Measurements from ENCODE around the gene PLSCR5. TPM values are rescaled to one million over a fixed set of nuclear protein-coding genes. Genes with fewer than 3 reads are reported as not detected.
A peak's percentile ranks its signal among the peaks of the same experiment; 100 is the strongest.

PLSCR5 gene
- total RNA-seq, 1 donor from 2014 or later = not detected

DNA sequence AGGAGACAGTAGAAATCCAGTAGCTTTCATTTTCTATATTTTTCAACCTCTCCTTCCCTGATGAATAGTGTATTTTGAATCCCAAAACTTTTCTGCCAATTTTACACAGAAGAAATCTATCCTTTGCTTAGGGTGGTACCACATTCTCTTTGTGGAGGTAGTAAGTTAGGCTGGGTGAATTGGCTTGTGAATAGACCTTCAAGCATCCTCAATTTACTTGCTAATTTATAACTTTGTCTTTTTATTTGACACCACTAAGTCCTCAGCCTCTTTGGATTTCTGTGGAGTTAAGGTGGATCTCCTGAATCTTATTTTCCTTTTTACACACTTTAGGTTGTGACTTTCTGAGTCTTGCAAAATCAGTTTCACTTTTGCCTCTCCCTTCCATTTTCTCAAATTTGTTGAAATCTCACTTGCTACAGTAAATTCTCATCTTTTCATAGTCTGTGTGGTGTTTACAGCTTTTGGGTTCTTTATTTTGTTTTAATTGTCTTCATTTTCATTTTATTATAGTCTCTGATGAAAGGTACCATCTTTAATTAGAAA lies 55.0 kb downstream of the PLSCR5 start:
- peaks cover 87% of the 10 kb centered on the region for H3K4me1 Mint-ChIP-seq (ENCODE audit: low read depth)
- H3K27me3 Mint-ChIP-seq (ENCODE audit: insufficient read depth) = no peaks in the 10 kb centered on the region
- intact Hi-C loops (cut with micrococcal nuclease) = loop anchor here (1.0 kb wide), 1 partner anchor 8 kb away; no protein-coding TSS in a partner anchor
- H3K9me3 Mint-ChIP-seq = no peaks in the 10 kb centered on the region
- H3K27ac Mint-ChIP-seq = peak overlapping the region; percentile 47
- DNase-seq (ENCODE audit: low spot score) = no peak
- peak overlapping the region; percentile 73 for H3K4me3 Mint-ChIP-seq
- peaks cover 1% of the 10 kb centered on the region for H3K36me3 Mint-ChIP-seq (ENCODE audit: low read depth)

DNA sequence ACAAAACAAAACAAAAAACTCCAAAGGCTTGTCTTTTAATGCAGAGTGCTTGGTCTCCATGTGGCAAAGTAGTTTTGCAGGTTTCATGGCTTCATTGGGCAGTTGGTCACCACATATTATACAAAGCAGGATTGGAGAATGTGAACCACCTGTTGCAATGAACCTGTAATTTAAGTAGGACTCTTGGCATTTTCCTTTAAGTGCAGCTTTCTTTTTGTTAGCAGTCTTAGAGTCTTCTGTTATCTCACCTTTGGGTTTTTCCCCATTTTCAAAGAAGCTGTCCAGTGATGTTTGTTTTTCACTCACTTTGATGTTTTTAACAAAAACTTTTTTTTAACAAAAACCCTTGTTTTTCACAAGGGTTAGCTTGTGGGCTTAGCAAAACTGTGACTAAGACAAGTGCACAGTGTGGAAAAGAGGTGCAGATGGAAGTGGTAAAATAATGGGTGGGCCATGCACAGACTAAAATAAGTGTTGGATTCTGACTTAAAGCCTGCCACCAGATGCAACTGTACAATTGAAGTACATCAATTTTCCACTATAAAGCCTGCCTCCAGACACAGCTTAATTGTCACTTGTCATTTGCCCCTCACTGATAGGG lies 57.8 kb downstream of the PLSCR5 start:
- Mint-ChIP-seq H3K27me3 (ENCODE audit: insufficient read depth) (no peaks in the 10 kb centered on the region), H3K4me3 (peak overlapping the region; percentile 64), H3K9me3 (no peaks in the 10 kb centered on the region), H3K36me3 (ENCODE audit: low read depth) (peaks cover 8% of the 10 kb centered on the region), H3K27ac (peak overlapping the region; percentile 85), H3K4me1 (ENCODE audit: low read depth) (peaks cover 70% of the 10 kb centered on the region)
- intact Hi-C loops (cut with micrococcal nuclease) = no loop called here
- DNase-seq (ENCODE audit: low spot score) = no peak

DNA sequence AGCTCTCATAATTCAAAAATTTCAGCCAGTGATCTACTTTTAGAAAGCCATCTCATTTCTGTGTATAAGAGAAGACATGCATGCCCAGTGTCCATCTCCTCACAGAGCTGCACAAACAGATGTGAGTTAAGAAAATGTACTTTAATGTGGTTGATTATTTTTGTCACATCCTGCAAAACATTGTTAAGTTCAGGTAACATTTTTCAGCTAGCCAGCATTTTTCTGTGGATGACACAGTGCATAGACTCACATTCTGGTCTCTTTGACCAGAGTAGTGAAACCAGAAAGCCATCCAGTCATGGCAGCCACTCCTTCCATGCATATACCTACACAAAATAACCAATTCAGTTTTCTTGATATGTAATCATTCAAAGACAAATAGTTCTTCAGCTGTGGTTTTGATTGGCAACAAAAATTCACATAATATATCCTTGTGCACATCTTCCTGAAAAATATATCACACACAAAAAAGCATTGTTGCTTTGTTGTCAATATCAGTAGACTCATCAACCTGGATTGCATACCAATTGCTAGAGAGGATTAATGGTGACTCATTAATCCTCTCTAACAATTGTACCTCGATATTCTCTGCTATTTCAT lies 58.7 kb downstream of the PLSCR5 start:
- intact Hi-C loops (cut with micrococcal nuclease) = no loop called here
- no peak for DNase-seq (ENCODE audit: low spot score)
- no peaks in the 10 kb centered on the region for H3K9me3 Mint-ChIP-seq
- peaks cover 17% of the 10 kb centered on the region for H3K36me3 Mint-ChIP-seq (ENCODE audit: low read depth)
- H3K27ac Mint-ChIP-seq = peak overlapping the region; percentile 85
- no peaks in the 10 kb centered on the region for H3K27me3 Mint-ChIP-seq (ENCODE audit: insufficient read depth)
- H3K4me3 Mint-ChIP-seq = peak overlapping the region; percentile 64
- peaks cover 76% of the 10 kb centered on the region for H3K4me1 Mint-ChIP-seq (ENCODE audit: low read depth)

DNA sequence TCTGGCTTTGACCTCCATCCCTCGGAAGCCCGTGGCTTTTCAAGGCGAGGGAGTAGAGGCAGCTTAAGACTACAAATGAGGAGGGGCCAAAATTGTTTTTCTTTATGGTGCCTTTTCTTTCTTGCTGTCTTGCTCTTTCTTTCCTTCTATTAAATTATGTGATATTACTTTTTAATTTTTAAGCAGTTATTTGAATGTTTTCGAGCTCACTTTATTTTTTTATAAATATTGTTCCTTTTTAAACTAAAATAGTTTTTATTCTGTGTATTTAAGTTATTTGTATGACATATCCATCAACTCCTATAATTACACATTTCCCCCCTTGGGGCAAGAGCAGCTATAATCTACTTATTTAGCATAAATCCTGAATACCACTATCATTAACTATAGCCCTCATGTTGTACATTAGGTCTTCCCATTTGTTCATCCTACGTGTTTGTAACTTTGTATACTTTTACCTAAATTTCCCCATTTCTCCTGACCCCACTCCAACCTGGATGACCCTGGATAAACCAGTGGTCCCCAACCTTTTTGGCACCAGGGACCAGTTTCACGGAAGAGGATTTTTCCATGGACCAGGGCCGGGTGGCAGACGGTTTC lies 60.1 kb downstream of the PLSCR5 start:
- intact Hi-C loops (cut with micrococcal nuclease) = loop anchor here (1.0 kb wide), 1 partner anchor 32 kb away; no protein-coding TSS in a partner anchor
- DNase-seq (ENCODE audit: low spot score) = no peak
- peaks cover 20% of the 10 kb centered on the region for H3K36me3 Mint-ChIP-seq (ENCODE audit: low read depth)
- H3K9me3 Mint-ChIP-seq = no peaks in the 10 kb centered on the region
- H3K27ac Mint-ChIP-seq = peak overlapping the region; percentile 96
- H3K4me3 Mint-ChIP-seq = peak overlapping the region; percentile 95
- H3K4me1 Mint-ChIP-seq (ENCODE audit: low read depth) = peaks cover 76% of the 10 kb centered on the region
- H3K27me3 Mint-ChIP-seq (ENCODE audit: insufficient read depth) = no peaks in the 10 kb centered on the region

DNA sequence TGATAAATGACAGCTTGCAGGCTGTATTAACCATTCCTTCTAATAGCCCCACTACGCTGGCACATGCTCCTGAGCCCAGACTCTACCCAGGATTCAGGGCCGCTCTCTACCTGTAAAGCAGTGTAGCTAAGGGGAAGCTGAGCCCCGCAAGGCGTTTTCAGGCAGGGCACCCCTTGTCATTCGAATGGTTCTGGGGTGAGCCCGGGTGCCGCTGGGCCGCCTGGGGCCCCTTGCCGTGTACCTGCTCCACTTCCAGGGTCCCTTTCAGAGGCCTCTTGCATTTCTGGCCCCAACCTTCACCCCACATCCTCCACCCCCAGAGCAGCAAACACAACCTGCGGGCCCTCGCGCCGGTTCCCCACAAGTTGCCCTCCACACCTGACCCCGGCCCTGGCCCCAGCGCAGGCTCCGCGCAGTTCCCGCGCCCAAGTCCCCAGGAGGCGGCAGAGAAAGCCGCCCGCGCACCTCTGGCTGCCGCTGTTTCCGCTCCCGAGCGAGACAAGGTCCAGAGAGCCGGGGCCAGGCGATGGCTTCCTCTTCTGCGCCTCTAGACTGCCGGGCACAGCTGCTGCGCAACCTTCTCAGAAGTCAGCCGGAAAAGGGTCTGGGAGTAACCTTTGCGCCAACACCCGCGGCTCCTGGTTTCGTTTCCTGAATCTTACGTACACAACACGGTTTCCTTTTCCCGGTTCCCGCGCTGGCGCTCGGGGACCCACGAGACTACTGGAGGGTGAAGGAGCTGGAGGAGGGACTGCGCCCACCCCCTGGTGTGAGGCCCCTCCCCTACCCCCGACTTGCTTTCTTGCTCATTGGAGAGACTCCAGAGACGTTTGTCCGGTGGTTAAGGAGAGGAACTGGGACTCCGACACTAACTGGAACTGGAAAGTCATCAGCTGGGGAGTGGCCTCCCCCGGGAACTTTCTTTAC lies 60.9 kb downstream of the PLSCR5 start, which contains the start of gene PLSCR1:
Gene PLSCR1, minus strand, starts transcription at position 606 of the 927 bp plus-strand sequence. CDS start 8,055 bp downstream, outside the sequence.
- Mint-ChIP-seq H3K36me3 (ENCODE audit: low read depth) (peaks cover 22% of the 10 kb centered on the region), H3K4me1 (ENCODE audit: low read depth) (peaks cover 76% of the 10 kb centered on the region), H3K4me3 (peak within 1 kb of the TSS; percentile 95), H3K9me3 (no peaks in the 10 kb centered on the region), H3K27ac (peak within 1 kb of the TSS; percentile 96), H3K27me3 (ENCODE audit: insufficient read depth) (no peaks in the 10 kb centered on the region)
- intact Hi-C loops (cut with micrococcal nuclease) = loop anchor here (1.0 kb wide), 1 partner anchor 33 kb away; no protein-coding TSS in a partner anchor
- peak; percentile 84 for DNase-seq (ENCODE audit: low spot score)

DNA sequence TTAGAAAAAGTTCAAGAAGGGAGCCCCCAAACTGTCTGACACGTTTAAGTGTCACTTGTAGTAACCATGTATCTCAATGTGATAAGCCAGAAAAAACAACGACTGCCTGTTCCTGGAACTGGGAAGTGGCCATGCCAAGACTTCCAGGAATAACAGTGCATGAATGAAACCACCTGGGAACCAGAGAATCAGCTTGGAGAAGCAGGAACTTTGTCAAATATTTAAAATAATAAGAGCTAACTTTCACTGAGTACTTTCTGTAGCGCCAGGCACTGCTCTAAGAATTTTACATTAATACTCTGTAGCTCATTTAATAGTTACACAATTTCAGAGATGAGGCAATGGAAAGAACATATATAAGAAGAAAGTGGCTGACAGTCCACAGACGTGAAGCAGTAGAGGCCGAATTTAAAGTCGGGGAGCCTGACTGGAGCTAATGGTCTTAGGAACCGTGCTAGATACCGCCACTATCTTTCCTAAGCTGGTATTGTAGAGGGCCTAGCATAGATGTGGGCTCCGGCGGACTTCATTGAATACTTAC lies 61.6 kb downstream of the PLSCR5 start:
- no peak for DNase-seq (ENCODE audit: low spot score)
- Mint-ChIP-seq H3K4me3 (peak overlapping the region; percentile 95), H3K4me1 (ENCODE audit: low read depth) (peaks cover 72% of the 10 kb centered on the region), H3K27ac (peak overlapping the region; percentile 96), H3K27me3 (ENCODE audit: insufficient read depth) (no peaks in the 10 kb centered on the region), H3K9me3 (no peaks in the 10 kb centered on the region), H3K36me3 (ENCODE audit: low read depth) (peaks cover 25% of the 10 kb centered on the region)
- intact Hi-C loops (cut with micrococcal nuclease) = loop anchor here (1.0 to 2.0 kb wide), 5 partner anchors 13 to 75 kb away; partner anchors contain the start of gene PLSCR2

DNA sequence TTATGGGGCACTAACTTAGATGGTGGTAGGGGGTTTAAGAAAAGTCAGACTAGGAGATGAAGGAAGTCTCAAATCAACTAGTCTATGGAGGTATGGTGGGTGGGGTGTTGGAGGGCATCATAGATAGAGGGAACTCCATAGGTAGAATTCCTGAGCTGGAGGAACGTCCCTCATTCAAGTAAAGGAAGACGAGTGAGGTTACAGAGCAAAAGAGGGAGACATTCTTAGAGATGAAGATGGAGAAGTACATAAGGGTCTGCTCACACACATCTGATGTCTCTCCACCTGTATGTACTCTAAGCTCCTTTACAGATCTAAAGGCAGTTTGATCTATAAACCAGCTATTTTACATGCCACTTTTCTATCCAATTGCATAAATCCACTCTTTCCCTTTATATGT lies 62.2 kb downstream of the PLSCR5 start:
- Mint-ChIP-seq H3K4me3 (peak overlapping the region; percentile 95), H3K4me1 (ENCODE audit: low read depth) (peaks cover 72% of the 10 kb centered on the region), H3K9me3 (no peaks in the 10 kb centered on the region), H3K27ac (peak overlapping the region; percentile 96), H3K36me3 (ENCODE audit: low read depth) (peaks cover 25% of the 10 kb centered on the region), H3K27me3 (ENCODE audit: insufficient read depth) (no peaks in the 10 kb centered on the region)
- no peak for DNase-seq (ENCODE audit: low spot score)
- intact Hi-C loops (cut with micrococcal nuclease) = loop anchor here (1.0 to 2.0 kb wide), 5 partner anchors 7 to 74 kb away; partner anchors contain the start of gene PLSCR2

DNA sequence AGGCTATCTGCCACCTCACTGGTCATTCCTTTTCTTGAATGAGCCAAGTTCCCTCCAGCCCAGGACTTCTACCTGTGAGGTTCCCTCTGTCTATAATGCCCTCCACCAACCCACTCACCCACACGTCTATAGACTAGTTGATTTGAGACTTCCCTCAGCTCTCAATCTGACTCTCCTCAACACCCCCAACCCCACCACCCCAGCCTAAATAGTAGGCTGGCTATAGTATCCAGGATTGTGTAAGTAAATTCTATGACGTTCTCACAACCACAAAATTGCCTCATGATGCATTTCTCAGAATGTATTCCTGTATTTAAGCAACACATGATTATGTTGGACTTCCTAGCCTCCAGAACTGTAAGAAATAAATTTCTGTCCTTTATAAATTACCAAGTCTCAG lies 63.0 kb downstream of the PLSCR5 start:
- intact Hi-C loops (cut with micrococcal nuclease) = loop anchor here (1.0 to 2.0 kb wide), 5 partner anchors 8 to 73 kb away; partner anchors contain the start of gene PLSCR2
- H3K27ac Mint-ChIP-seq = peak overlapping the region; percentile 82
- H3K27me3 Mint-ChIP-seq (ENCODE audit: insufficient read depth) = no peaks in the 10 kb centered on the region
- H3K4me3 Mint-ChIP-seq = peak overlapping the region; percentile 95
- peaks cover 70% of the 10 kb centered on the region for H3K4me1 Mint-ChIP-seq (ENCODE audit: low read depth)
- no peaks in the 10 kb centered on the region for H3K9me3 Mint-ChIP-seq
- H3K36me3 Mint-ChIP-seq (ENCODE audit: low read depth) = peaks cover 30% of the 10 kb centered on the region
- no peak for DNase-seq (ENCODE audit: low spot score)

DNA sequence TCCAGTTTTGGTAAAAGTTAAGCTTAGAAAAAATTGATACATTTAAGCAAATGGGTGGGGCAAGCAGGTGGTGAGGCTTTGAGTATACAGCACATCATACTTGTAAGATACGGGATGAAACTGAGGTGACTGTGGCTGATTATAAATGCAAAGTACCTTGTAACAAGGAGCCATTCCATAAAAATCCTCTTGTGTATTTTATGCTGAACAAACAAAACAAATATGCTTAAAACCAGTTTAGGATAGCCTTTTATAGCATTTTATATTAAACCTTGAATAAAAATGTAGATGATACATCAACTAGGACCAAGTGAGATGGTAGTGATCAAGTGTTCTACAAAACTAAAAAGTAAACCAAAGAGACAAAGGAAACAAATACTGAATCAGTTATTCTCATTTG lies 64.2 kb downstream of the PLSCR5 start:
- Mint-ChIP-seq H3K27ac (peak overlapping the region; percentile 55), H3K4me3 (peak overlapping the region; percentile 95), H3K4me1 (ENCODE audit: low read depth) (peaks cover 70% of the 10 kb centered on the region), H3K9me3 (no peaks in the 10 kb centered on the region), H3K36me3 (ENCODE audit: low read depth) (peaks cover 40% of the 10 kb centered on the region), H3K27me3 (ENCODE audit: insufficient read depth) (no peaks in the 10 kb centered on the region)
- intact Hi-C loops (cut with micrococcal nuclease) = loop anchor here (1.0 to 2.0 kb wide), 2 partner anchors 9 to 24 kb away; no protein-coding TSS in a partner anchor
- no peak for DNase-seq (ENCODE audit: low spot score)

DNA sequence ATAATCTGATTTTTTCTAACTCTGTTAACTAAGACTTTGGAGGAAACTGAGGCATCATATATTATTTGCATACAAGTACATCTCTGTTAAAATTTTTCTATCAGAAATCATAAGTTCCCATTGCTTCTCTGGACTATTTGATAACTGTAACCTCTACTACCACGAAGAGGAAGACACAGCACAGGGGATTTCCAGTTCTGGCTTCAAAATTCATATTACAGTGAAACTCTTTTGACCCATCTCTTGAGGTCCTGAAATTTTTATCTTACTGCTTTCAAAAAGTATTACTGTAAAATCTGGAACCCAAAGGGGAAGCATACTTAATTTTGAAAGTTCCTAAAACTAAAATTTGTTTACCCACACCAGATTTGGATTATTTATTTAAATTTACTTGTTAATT lies 64.9 kb downstream of the PLSCR5 start:
- H3K36me3 Mint-ChIP-seq (ENCODE audit: low read depth) = peaks cover 41% of the 10 kb centered on the region
- no peaks in the 10 kb centered on the region for H3K27me3 Mint-ChIP-seq (ENCODE audit: insufficient read depth)
- peaks cover 63% of the 10 kb centered on the region for H3K4me1 Mint-ChIP-seq (ENCODE audit: low read depth)
- intact Hi-C loops (cut with micrococcal nuclease) = loop anchor here (1.0 to 2.0 kb wide), 2 partner anchors 8 to 23 kb away; no protein-coding TSS in a partner anchor
- H3K9me3 Mint-ChIP-seq = no peaks in the 10 kb centered on the region
- peak overlapping the region; percentile 95 for H3K4me3 Mint-ChIP-seq
- no peak for DNase-seq (ENCODE audit: low spot score)
- H3K27ac Mint-ChIP-seq = peak overlapping the region; percentile 55

DNA sequence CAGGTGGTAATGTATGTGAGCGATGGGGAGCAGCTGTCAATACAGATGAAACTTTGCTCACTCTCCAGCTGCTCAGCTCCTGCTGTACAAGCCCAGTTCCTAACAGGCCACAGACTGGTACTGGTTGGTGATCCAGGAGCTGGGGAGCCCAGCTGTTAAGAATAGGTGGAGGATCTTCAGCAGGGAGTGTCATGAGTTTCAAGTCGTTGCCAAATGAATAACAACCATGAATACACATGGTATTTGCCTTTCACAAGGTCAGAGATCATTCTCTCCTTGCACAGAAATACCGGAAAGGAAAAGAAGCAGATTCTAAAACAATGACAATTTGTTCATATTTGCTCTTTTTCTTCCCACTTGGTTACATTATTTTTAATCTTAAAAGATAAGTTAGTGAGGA lies 65.8 kb downstream of the PLSCR5 start:
- H3K27me3 Mint-ChIP-seq (ENCODE audit: insufficient read depth) = no peaks in the 10 kb centered on the region
- H3K36me3 Mint-ChIP-seq (ENCODE audit: low read depth) = peaks cover 47% of the 10 kb centered on the region
- H3K9me3 Mint-ChIP-seq = no peaks in the 10 kb centered on the region
- DNase-seq (ENCODE audit: low spot score) = no peak
- H3K27ac Mint-ChIP-seq = peak overlapping the region; percentile 45
- intact Hi-C loops (cut with micrococcal nuclease) = no loop called here
- H3K4me1 Mint-ChIP-seq (ENCODE audit: low read depth) = peaks cover 70% of the 10 kb centered on the region
- H3K4me3 Mint-ChIP-seq = peak overlapping the region; percentile 63

DNA sequence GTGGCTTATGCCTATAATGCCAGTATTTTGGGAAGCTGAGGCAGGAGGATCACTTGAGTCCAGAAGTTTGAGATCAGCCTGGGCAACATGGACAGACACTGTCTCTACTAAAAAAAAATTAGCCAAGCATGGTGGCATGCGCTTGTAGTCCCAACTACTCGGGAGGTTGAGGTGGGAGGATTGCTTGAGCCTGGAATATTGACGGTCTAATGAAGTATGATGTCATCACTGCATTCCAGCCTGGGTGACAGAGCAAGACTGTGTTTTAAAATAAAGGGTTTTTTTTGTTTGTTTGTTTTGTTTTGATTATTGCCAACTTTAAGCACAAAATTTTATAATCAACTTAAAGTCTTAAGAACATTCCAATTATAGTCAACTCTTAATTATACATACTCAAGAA lies 67.5 kb downstream of the PLSCR5 start:
- Mint-ChIP-seq H3K27ac (peak overlapping the region; percentile 43), H3K9me3 (no peaks in the 10 kb centered on the region), H3K36me3 (ENCODE audit: low read depth) (peaks cover 49% of the 10 kb centered on the region), H3K4me3 (no peak overlapping the region), H3K4me1 (ENCODE audit: low read depth) (peaks cover 84% of the 10 kb centered on the region), H3K27me3 (ENCODE audit: insufficient read depth) (no peaks in the 10 kb centered on the region)
- DNase-seq (ENCODE audit: low spot score) = no peak
- intact Hi-C loops (cut with micrococcal nuclease) = no loop called here

Measured in activated T-helper 1 cell treated with anti-CD3 and anti-CD28 coated beads, Interleukin-12 subunit alpha, Interleukin-12 subunit beta, Interleukin-2, Interleukin-4 antibody, amounts not matched to agents 30 ng/mL and 10 ng/mL and 1 ng/mL, durations not matched to agents 14 hours and 24 hours and 36 hours (primary cell).